IMR-90 (cell line): ENCODE results near the gene SLIT3.

ENCODE experiments used
- CTCF ChIP-seq: conservative IDR thresholded peaks from 2 replicates; pipeline ENCODE4 v1.5.1; 2012; ENCODE audit warnings: mild to moderate bottlenecking, low read depth, low read length, improper control_type of control experiment
- POLR2A ChIP-seq: IDR thresholded peaks from 2 replicates; pipeline ENCODE4 v1.6.1; 2012; ENCODE audit warnings: mild to moderate bottlenecking, low read depth, low read length
- RFX5 ChIP-seq: IDR thresholded peaks from 2 replicates; pipeline ENCODE4 v1.8.0; 2012; ENCODE audit warnings: low read depth, mild to moderate bottlenecking, low read length, moderate library complexity
- SMC3 ChIP-seq: fragments of 150-350 bp; IDR thresholded peaks from 2 replicates; pipeline ENCODE4 v1.6.1; 2016; ENCODE audit warnings: low read depth, mild to moderate bottlenecking, antibody characterized with exemption, low read length, moderate library complexity
- USF2 ChIP-seq: fragments of 150-350 bp; IDR thresholded peaks from 2 replicates; pipeline ENCODE4 v1.6.1; 2017; ENCODE audit warnings: mild to moderate bottlenecking, antibody characterized with exemption, low read length, low read depth

- TF ChIP-seq CTCF (no peak), POLR2A (no peak), USF2 (no peak), RFX5 (no peak), SMC3 (no peak)
Measured at GRCh38 chr5:168683927-168684295, 617.0 kb downstream of the SLIT3 start.
